ENCODE data around the gene MFSD2B.

MFSD2B gene

GRCh38 chr2:24046930-24047702 lies 37.2 kb downstream of the MFSD2B start, which contains the start of gene WDCP:
Gene WDCP, minus strand, starts transcription at chr2:24047391. Its CDS starts 7,897 bp downstream, at chr2:24039494.
- TF ChIP-seq CTCF (IDR thresholded peaks at IDR 0.05; ENCODE audit: low read depth, low read length) = no peak
- H3K4me3 ChIP-seq (replicated peaks in 1 of 2; ENCODE audit: low read depth in 2 of 2, low read length in 2 of 2) = peak within 1 kb of the TSS; percentile 65 to 84
- DNase-seq (ENCODE audit: low read depth in 2 of 2) = peak; percentile 99

- H3K4me3 ChIP-seq (replicated peaks in 1 of 2; ENCODE audit: low read depth in 2 of 2, low read length in 2 of 2) = no peak overlapping the region
- no peak for DNase-seq (ENCODE audit: low read depth in 2 of 2)
- no peak for TF ChIP-seq CTCF (IDR thresholded peaks at IDR 0.05; ENCODE audit: low read depth, low read length)
Observed at GRCh38 chr2:24047703-24048033, 37.8 kb downstream of the MFSD2B start.

- H3K4me3 ChIP-seq (replicated peaks in 1 of 2; ENCODE audit: low read depth in 2 of 2, low read length in 2 of 2) = peak overlapping the region; percentile 61 to 76
- DNase-seq (ENCODE audit: low read depth in 2 of 2) = no peak
- no peak for TF ChIP-seq CTCF (IDR thresholded peaks at IDR 0.05; ENCODE audit: low read depth, low read length)
Observed at GRCh38 chr2:24048769-24049484, 39.0 kb downstream of the MFSD2B start.

GRCh38 chr2:24049485-24050021 lies 39.7 kb downstream of the MFSD2B start, which contains the start of gene FKBP1B:
Gene FKBP1B, plus strand, starts transcription at chr2:24049741. Its CDS starts 109 bp downstream, at chr2:24049850.
- TF ChIP-seq CTCF (IDR thresholded peaks at IDR 0.05; ENCODE audit: low read depth, low read length) = no peak
- DNase-seq (ENCODE audit: low read depth in 2 of 2) = peak; percentile 52 to 55
- peak within 1 kb of the TSS; percentile 61 to 76 for H3K4me3 ChIP-seq (replicated peaks in 1 of 2; ENCODE audit: low read depth in 2 of 2, low read length in 2 of 2)

GRCh38 chr2:24050041-24050979 lies 40.4 kb downstream of the MFSD2B start:
- peak; percentile 27 to 33 for DNase-seq (ENCODE audit: low read depth in 2 of 2)
- peak overlapping the region; percentile 61 to 76 for H3K4me3 ChIP-seq (replicated peaks in 1 of 2; ENCODE audit: low read depth in 2 of 2, low read length in 2 of 2)
- no peak for TF ChIP-seq CTCF (IDR thresholded peaks at IDR 0.05; ENCODE audit: low read depth, low read length)

- no peak for TF ChIP-seq CTCF (IDR thresholded peaks at IDR 0.05; ENCODE audit: low read depth, low read length)
- H3K4me3 ChIP-seq (replicated peaks in 1 of 2; ENCODE audit: low read depth in 2 of 2, low read length in 2 of 2) = no peak overlapping the region
- no peak for DNase-seq (ENCODE audit: low read depth in 2 of 2)
Observed at GRCh38 chr2:24051833-24052232, 41.9 kb downstream of the MFSD2B start.

Data from cardiac fibroblast (primary cell).